ENCODE results near the gene HSDL1.
A peak's percentile ranks its signal among the peaks of the same experiment; 100 is the strongest.

Gene HSDL1

GRCh38 chr16:84090211-84090610 lies 54.8 kb downstream of the HSDL1 start:
- DNase-seq (ENCODE audit: low spot score), result no peak
- TF ChIP-seq CTCF (IDR thresholded peaks at IDR 0.05; ENCODE audit: borderline replicate concordance, control extremely low read depth, extremely low read depth, insufficient read depth, missing control alignments), result no peak
- in situ Hi-C loops (cut with MboI; ENCODE audit: low sequenced_read_pairs, unreplicated experiment), result no loop called here

- TF ChIP-seq CTCF (IDR thresholded peaks at IDR 0.05; ENCODE audit: borderline replicate concordance, control extremely low read depth, extremely low read depth, insufficient read depth, missing control alignments), result peak; percentile 31
- peak; percentile 70 for DNase-seq (ENCODE audit: low spot score)
Measured at GRCh38 chr16:84088695-84089395, 56.1 kb downstream of the HSDL1 start.

GRCh38 chr16:84087466-84088151 lies 57.4 kb downstream of the HSDL1 start:
- no peak for DNase-seq (ENCODE audit: low spot score)
- no peak for TF ChIP-seq CTCF (IDR thresholded peaks at IDR 0.05; ENCODE audit: borderline replicate concordance, control extremely low read depth, extremely low read depth, insufficient read depth, missing control alignments)
- in situ Hi-C loops (cut with MboI; ENCODE audit: low sequenced_read_pairs, unreplicated experiment), result no loop called here

More at GRCh38 chr16:84088695-84089395, 56.1 kb downstream of the HSDL1 start:
- in situ Hi-C loops (cut with MboI; ENCODE audit: low sequenced_read_pairs, unreplicated experiment), result no loop called here

GRCh38 chr16:84087001-84087400 lies 58.0 kb downstream of the HSDL1 start:
- TF ChIP-seq CTCF (IDR thresholded peaks at IDR 0.05; ENCODE audit: borderline replicate concordance, control extremely low read depth, extremely low read depth, insufficient read depth, missing control alignments), result no peak
- in situ Hi-C loops (cut with MboI; ENCODE audit: low sequenced_read_pairs, unreplicated experiment), result no loop called here
- no peak for DNase-seq (ENCODE audit: low spot score)

GRCh38 chr16:84086341-84086740 lies 58.6 kb downstream of the HSDL1 start:
- in situ Hi-C loops (cut with MboI; ENCODE audit: low sequenced_read_pairs, unreplicated experiment), result no loop called here
- DNase-seq (ENCODE audit: low spot score), result no peak
- TF ChIP-seq CTCF (IDR thresholded peaks at IDR 0.05; ENCODE audit: borderline replicate concordance, control extremely low read depth, extremely low read depth, insufficient read depth, missing control alignments), result no peak

GRCh38 chr16:84085773-84086172 lies 59.2 kb downstream of the HSDL1 start:
- TF ChIP-seq CTCF (IDR thresholded peaks at IDR 0.05; ENCODE audit: borderline replicate concordance, control extremely low read depth, extremely low read depth, insufficient read depth, missing control alignments), result no peak
- peak; percentile 49 for DNase-seq (ENCODE audit: low spot score)
- in situ Hi-C loops (cut with MboI; ENCODE audit: low sequenced_read_pairs, unreplicated experiment), result no loop called here
